ENCODE measurements around the gene MNAT1.

The MNAT1 gene

GRCh38 chr14:60965402-60965801 is 230.8 kb downstream of the MNAT1 start:
- TF ChIP-seq CTCF (IDR thresholded peaks at IDR 0.05; ENCODE audit: extremely low read depth, missing control alignments), result no peak
- DNase-seq (ENCODE audit: low spot score), result no peak

DNA sequence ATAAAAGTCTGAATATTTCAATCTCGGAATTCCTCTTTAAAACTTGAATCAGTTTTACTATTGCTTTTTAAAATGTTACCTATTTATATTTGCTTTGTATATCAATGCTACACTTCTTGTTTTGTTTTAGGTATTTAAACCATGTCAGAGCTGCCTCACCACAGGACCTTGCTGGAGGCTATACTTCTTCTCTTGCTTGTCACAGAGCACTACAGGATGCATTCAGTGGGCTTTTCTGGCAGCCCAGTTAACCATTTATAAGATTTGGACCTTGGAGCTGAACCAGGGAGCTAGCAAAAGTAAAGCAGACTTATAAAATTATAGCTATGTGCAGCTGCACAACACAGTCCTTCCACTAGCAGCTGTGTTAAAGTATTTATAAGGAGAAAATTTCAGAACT is 233.5 kb downstream of the MNAT1 start:
- no peak for DNase-seq (ENCODE audit: low spot score)
- TF ChIP-seq CTCF (IDR thresholded peaks at IDR 0.05; ENCODE audit: extremely low read depth, missing control alignments), result no peak

- no peak for DNase-seq (ENCODE audit: low spot score)
- no peak for TF ChIP-seq CTCF (IDR thresholded peaks at IDR 0.05; ENCODE audit: extremely low read depth, missing control alignments)
Measured at GRCh38 chr14:60968671-60969070, 234.1 kb downstream of the MNAT1 start.

DNA sequence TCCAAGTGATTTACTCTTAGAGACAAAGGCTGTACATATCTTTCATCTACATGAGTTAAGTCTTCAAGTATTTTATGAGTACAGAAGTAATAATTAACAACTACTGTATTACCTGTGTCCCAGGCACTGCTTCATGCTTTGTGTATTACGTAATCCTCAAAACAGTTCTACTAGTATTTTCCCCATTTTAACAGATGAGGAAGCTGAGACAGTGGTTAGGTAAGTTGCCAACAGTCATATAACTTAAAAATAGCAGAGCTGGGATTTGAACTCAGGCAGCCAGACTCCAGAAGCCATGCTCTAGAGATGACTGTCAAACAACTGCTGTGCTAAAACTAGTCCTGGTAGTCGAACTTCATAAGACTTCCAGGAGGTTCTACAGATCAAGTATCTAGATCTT is 235.6 kb downstream of the MNAT1 start:
- no peak for TF ChIP-seq CTCF (IDR thresholded peaks at IDR 0.05; ENCODE audit: extremely low read depth, missing control alignments)
- DNase-seq (ENCODE audit: low spot score), result no peak

GRCh38 chr14:60971271-60971670 is 236.7 kb downstream of the MNAT1 start:
- TF ChIP-seq CTCF (IDR thresholded peaks at IDR 0.05; ENCODE audit: extremely low read depth, missing control alignments), result no peak
- no peak for DNase-seq (ENCODE audit: low spot score)

DNA sequence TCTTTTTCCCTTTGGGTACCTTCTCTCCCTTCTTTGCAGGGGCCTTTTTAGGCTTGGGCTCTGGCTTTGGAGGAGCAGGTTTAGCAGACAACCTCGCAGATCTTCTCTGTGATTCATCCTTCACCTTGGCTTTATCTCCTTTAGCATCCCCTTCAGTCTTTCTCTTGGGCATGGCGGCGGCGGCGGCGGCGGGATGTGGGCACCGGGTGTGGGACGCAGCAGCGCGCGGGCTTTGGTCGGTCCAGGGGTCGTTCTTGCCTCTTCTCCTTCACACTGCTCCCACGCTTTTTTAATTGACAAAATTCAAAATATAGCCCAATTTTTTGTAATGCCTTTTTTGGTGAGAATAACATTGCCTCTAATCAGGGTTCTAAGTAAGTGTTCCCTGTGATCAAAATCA is 237.7 kb downstream of the MNAT1 start:
- DNase-seq (ENCODE audit: low spot score), result no peak
- TF ChIP-seq CTCF (IDR thresholded peaks at IDR 0.05; ENCODE audit: extremely low read depth, missing control alignments), result no peak

GRCh38 chr14:60973070-60973469 is 238.5 kb downstream of the MNAT1 start:
- no peak for DNase-seq (ENCODE audit: low spot score)
- TF ChIP-seq CTCF (IDR thresholded peaks at IDR 0.05; ENCODE audit: extremely low read depth, missing control alignments), result no peak
